HG03520 (cell line): Measurements from ENCODE around the gene STXBP4.

Experiments
- ATAC-seq: cut with Tn5 transposase; IDR thresholded peaks from one replicate; pipeline ENCODE4 v1.9.1; 2021; ENCODE audit warnings: mild to moderate bottlenecking, moderate library complexity; ENCODE audit not compliant: unreplicated experiment

The STXBP4 gene

DNA sequence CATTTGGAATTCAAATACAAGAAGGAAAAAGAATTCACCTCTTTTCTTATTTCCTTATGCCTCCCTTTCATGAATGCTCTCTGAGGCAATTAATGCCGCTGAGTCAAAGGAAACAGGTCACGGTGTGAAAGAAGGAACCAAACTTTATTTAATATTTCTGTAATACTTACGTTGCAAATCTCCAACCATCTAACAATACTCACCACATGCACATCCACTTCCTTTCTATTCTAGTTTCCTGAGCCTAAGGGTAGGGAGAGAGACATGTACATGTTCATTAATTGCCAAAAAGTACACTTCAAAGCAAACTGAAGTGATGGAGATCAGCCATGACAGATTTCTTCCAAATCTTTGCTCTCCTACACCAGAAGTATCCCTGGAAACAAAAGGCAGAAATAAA, 248.3 kb downstream of the STXBP4 start:
- ATAC-seq, result no peak

DNA sequence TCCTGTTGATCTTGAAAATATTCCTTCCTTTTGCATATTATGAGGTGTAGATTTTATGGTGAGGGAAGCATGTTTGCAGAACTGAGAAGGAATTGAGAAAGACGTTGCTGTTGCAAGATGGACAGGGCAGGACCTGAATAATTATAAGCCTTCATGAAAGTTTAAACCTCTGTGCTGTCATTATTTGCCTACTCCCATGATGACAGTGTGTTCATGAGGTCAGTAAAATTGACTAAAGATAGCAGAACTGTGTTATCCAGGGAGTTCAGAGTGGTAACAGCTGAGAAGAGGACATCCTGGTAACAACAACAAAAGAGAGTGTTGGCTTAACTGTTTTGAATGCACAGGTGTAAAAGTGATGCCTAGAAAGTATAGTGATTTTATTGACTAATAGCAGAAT, 250.9 kb downstream of the STXBP4 start:
- no peak for ATAC-seq

- no peak for ATAC-seq
These were observed 251.4 kb downstream of the STXBP4 start for GRCh38 chr17:55219934-55220333.
